CD4-positive, alpha-beta T cell treated with Interleukin-1 beta for 1 hour (primary cell): Measurements from ENCODE around the gene WDR55.
"Not testable (repeated sequence)": the region's sequence is repeated elsewhere in the genome, so short reads cannot be mapped to it uniquely, and the experiment has no call there.

Experiments used
- DNase-seq, 2 donors: peaks; one replicate each; pipeline ENCODE4 v3.0.0-alpha.2; 2020 to 2022

Gene WDR55

GRCh38 chr5:140711794-140712193 is 47.1 kb downstream of the WDR55 start:
- no peak for DNase-seq

GRCh38 chr5:140713562-140714094 is 48.9 kb downstream of the WDR55 start:
- DNase-seq, result no peak

- DNase-seq, result not testable (repeated sequence)
Measured at GRCh38 chr5:140716238-140716637, 51.5 kb downstream of the WDR55 start.

- no peak for DNase-seq
Measured at GRCh38 chr5:140718266-140718592, 53.5 kb downstream of the WDR55 start.

- DNase-seq, result not testable (repeated sequence)
Measured at GRCh38 chr5:140720738-140721137, 56.0 kb downstream of the WDR55 start.

GRCh38 chr5:140721395-140721794 is 56.7 kb downstream of the WDR55 start:
- not testable (repeated sequence) for DNase-seq
